Endodermal cell (in vitro differentiated cells): ENCODE measurements around the gene PROSER1. TPM values are rescaled to one million over a fixed set of nuclear protein-coding genes. Genes with fewer than 3 reads are reported as not detected.
"Not testable (repeated sequence)": the region's sequence is repeated elsewhere in the genome, so short reads cannot be mapped to it uniquely, and the experiment has no call there.

ENCODE experiments used
- DNase-seq: peaks from one replicate; pipeline ENCODE4 v3.0.0-alpha.2; 2017
- H3K27ac ChIP-seq: 2 replicates; pipeline ENCODE4 v1.5.1; 2013; ENCODE audit warnings: mild to moderate bottlenecking, low read depth, low read length, moderate library complexity
- H3K27me3 ChIP-seq: 2 replicates; pipeline ENCODE4 v1.6.1; 2013; ENCODE audit warnings: mild to moderate bottlenecking, low read length, moderate library complexity; ENCODE audit not compliant: insufficient read depth, control insufficient read depth, poor library complexity, severe bottlenecking
- H3K36me3 ChIP-seq: 2 replicates; pipeline ENCODE4 v1.7.0; 2013; ENCODE audit warnings: mild to moderate bottlenecking, low read length, moderate library complexity; ENCODE audit not compliant: control insufficient read depth, insufficient read depth
- H3K4me1 ChIP-seq: one replicate; pipeline ENCODE4 v1.7.0; 2013; ENCODE audit warnings: low read length; ENCODE audit not compliant: control insufficient read depth, insufficient read depth
- H3K4me3 ChIP-seq: 2 replicates; pipeline ENCODE4 v1.5.1; 2013; ENCODE audit warnings: mild to moderate bottlenecking, low read length, moderate library complexity
- H3K9ac ChIP-seq: 2 replicates; pipeline ENCODE4 v1.6.1; 2013; ENCODE audit warnings: mild to moderate bottlenecking, low read length, moderate library complexity; ENCODE audit not compliant: poor library complexity, severe bottlenecking; ENCODE audit errors: extremely low read depth
- H3K9me3 ChIP-seq: 2 replicates; pipeline ENCODE4 v1.6.1; 2013; ENCODE audit warnings: mild to moderate bottlenecking, low read length, moderate library complexity; ENCODE audit not compliant: control insufficient read depth
- H3K27ac Mint-ChIP-seq: 2 replicates; pipeline ENCODE4 v1.8.0; 2020; ENCODE audit warnings: mixed read lengths
- H3K27me3 Mint-ChIP-seq: 2 replicates; pipeline ENCODE4 v1.8.0; 2021; ENCODE audit warnings: mild to moderate bottlenecking, mixed read lengths; ENCODE audit not compliant: insufficient read depth
- H3K36me3 Mint-ChIP-seq: 2 replicates; pipeline ENCODE4 v1.8.0; 2020; ENCODE audit warnings: low read depth, mixed read lengths
- H3K4me1 Mint-ChIP-seq: 2 replicates; pipeline ENCODE4 v1.8.0; 2020; ENCODE audit warnings: mixed read lengths
- H3K4me3 Mint-ChIP-seq: 2 replicates; pipeline ENCODE4 v1.8.0; 2020; ENCODE audit warnings: mild to moderate bottlenecking, moderate library complexity, mixed read lengths
- H3K9me3 Mint-ChIP-seq: 2 replicates; pipeline ENCODE4 v1.8.0; 2020; ENCODE audit warnings: mild to moderate bottlenecking, mixed read lengths
- WGBS, 2 experiments: methylation state at CpG; one replicate each; pipeline versions ENCODE4 v1.1.5 to v1.1.7; 2013; ENCODE audit warnings: missing lambda C conversion rate in 2 of 2, mixed read lengths in 1 of 2; ENCODE audit not compliant: insufficient coverage in 1 of 2, insufficient read length in 1 of 2; 5-methylcytosine and 5-hydroxymethylcytosine counted together
- total RNA-seq, 2 donors: library from RNA; stranded (reverse); fragmentation: NEBNext Ultra II Directional in 1 of 2; extraction: Animal tissue kit (Norgen Biotek cat#: 25700) in 1 of 2; gene quantifications; 2 replicates in 1 of 2; 3 replicates in 1 of 2; pipeline ENCODE4 v1.2.1, GENCODE V29; 2021
- TF ChIP-seq, protein P1 (sequence below): fragments of 200-600 bp; sonication (generic); conservative IDR thresholded peaks from 2 replicates; pipeline ENCODE4 v1.5.0; 2021; ENCODE audit warnings: antibody characterized with exemption, mild to moderate bottlenecking

The PROSER1 gene
- total RNA-seq, 2 donors from 2014 or later, result 54.0 to 62.1 TPM

DNA sequence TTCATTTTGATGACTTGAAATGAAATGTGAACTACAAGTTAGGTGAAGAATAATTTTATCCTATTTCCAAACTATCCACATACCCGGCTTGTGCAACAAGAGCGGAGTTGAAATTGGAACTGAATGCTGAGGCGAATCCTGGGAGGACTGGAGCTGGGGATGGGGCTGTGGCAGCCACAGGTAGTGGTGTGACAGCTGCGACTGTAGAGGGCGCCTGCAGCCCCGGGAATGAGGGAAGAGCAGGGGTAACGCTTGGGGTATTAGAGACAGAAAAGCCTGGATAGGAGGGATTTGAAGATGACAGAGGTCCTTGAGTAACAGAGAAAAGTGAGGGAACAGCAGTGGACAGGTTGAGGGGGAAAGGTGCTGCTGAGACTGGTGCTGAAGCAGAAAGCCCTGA is 25.3 kb downstream of the PROSER1 start:
- H3K27ac ChIP-seq, result no peak overlapping the region
- no peaks in the 10 kb centered on the region for H3K27me3 ChIP-seq
- no peak overlapping the region for H3K4me3 Mint-ChIP-seq
- H3K9me3 ChIP-seq, result no peaks in the 10 kb centered on the region
- H3K4me1 Mint-ChIP-seq, result no peaks in the 10 kb centered on the region
- H3K9me3 Mint-ChIP-seq, result no peaks in the 10 kb centered on the region
- no peak overlapping the region for H3K9ac ChIP-seq
- WGBS, 2 experiments, result 74 to 85% methylated on average over 4 to 7 of the region's 7 CpGs
- TF ChIP-seq, protein P1, sequence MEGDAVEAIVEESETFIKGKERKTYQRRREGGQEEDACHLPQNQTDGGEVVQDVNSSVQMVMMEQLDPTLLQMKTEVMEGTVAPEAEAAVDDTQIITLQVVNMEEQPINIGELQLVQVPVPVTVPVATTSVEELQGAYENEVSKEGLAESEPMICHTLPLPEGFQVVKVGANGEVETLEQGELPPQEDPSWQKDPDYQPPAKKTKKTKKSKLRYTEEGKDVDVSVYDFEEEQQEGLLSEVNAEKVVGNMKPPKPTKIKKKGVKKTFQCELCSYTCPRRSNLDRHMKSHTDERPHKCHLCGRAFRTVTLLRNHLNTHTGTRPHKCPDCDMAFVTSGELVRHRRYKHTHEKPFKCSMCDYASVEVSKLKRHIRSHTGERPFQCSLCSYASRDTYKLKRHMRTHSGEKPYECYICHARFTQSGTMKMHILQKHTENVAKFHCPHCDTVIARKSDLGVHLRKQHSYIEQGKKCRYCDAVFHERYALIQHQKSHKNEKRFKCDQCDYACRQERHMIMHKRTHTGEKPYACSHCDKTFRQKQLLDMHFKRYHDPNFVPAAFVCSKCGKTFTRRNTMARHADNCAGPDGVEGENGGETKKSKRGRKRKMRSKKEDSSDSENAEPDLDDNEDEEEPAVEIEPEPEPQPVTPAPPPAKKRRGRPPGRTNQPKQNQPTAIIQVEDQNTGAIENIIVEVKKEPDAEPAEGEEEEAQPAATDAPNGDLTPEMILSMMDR, result peak; percentile 82
- H3K27me3 Mint-ChIP-seq, result no peaks in the 10 kb centered on the region
- H3K36me3 ChIP-seq, result peaks cover 94% of the 10 kb centered on the region
- H3K4me1 ChIP-seq, result no peaks in the 10 kb centered on the region
- DNase-seq, result peak; percentile 85
- H3K36me3 Mint-ChIP-seq, result peaks cover 69% of the 10 kb centered on the region
- H3K4me3 ChIP-seq, result no peak overlapping the region
- H3K27ac Mint-ChIP-seq, result no peak overlapping the region

DNA sequence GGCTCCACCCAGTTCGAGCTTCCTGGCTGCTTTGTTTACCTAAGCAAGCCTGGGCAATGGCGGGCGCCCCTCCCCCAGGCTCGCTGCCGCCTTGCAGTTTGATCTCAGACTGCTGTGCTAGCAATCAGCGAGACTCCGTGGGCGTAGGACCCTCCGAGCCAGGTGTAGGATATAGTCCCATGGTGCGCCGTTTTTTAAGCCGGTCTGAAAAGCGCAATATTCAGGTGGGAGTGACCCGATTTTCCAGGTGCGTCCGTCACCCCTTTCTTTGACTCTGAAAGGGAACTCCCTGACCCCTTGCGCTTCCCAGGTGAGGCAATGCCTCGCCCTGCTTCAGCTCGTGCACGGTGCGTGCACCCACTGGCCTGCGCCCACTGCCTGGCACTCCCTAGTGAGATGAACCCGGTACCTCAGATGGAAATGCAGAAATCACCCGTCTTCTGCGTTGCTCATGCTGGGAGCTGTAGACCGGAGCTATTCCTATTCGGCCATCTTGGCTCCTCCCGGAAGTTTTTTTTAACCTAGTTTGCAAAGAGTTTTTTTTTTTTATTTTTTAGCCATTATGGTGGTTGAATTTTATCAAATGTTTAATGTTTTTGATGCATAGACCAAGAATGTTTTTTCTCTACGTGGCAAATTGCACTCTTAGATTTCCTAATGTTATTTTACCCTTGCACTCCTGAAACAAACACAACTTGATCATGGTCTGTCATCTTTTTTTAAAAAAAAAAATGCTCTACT is 31.3 kb downstream of the PROSER1 start:
- H3K27me3 Mint-ChIP-seq, DNase-seq, H3K27ac ChIP-seq, H3K27me3 ChIP-seq, H3K4me1 Mint-ChIP-seq, H3K9me3 ChIP-seq, H3K4me1 ChIP-seq, H3K9ac ChIP-seq, H3K4me3 ChIP-seq: not testable (repeated sequence)
- 82 to 92% methylated on average over 5 to 27 of the region's 29 CpGs for WGBS, 2 experiments
- peak overlapping the region; percentile 58 for H3K4me3 Mint-ChIP-seq
- H3K36me3 Mint-ChIP-seq, result peaks cover 40% of the 10 kb centered on the region
- H3K36me3 ChIP-seq, result peaks cover 43% of the 10 kb centered on the region
- peak overlapping the region; percentile 89 for H3K27ac Mint-ChIP-seq
- peaks cover 14% of the 10 kb centered on the region for H3K9me3 Mint-ChIP-seq

DNA sequence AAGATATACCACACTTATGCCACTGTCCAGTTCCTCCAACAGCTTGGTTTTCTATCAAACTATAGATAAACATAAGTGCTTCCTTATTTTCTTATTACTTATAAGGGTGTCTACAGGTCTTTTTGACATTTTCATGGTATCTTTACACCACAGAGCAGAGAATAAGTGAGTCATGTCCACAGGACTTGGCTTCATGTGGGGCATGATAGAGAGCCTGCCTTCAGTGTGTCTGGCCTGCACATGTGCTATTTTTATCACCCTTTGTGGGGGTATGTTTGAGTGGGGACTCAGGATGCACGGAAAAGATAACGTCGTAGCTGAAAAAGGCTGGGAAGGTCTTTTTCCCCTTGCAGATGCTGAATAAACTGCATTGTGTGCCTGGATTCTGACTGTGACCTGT is 39.1 kb downstream of the PROSER1 start:
- Histone ChIP-seq H3K9me3 (no peaks in the 10 kb centered on the region), H3K36me3 (no peaks in the 10 kb centered on the region), H3K4me3 (no peak overlapping the region), H3K27me3 (no peaks in the 10 kb centered on the region), H3K4me1 (no peaks in the 10 kb centered on the region), H3K27ac (no peak overlapping the region), H3K9ac (no peak overlapping the region)
- TF ChIP-seq, protein P1, result no peak
- no peak for DNase-seq
- Mint-ChIP-seq H3K9me3 (peaks cover 6% of the 10 kb centered on the region), H3K27me3 (peaks cover 2% of the 10 kb centered on the region), H3K4me1 (no peaks in the 10 kb centered on the region), H3K4me3 (no peak overlapping the region), H3K27ac (no peak overlapping the region), H3K36me3 (no peaks in the 10 kb centered on the region)
- 95 to 96% methylated on average over 3 of the region's 3 CpGs for WGBS, 2 experiments
